ENCODE results near the gene CXXC5.

The CXXC5 gene

GRCh38 chr5:139696894-139697658 lies 48.9 kb downstream of the CXXC5 start:
- TF ChIP-seq CTCF (IDR thresholded peaks at IDR 0.05; ENCODE audit: borderline replicate concordance, insufficient read depth, low read depth, low read length), result no peak
- H3K4me3 ChIP-seq (ENCODE audit: low read depth, low read length), result no peak overlapping the region

- H3K4me3 ChIP-seq (ENCODE audit: low read depth, low read length), result no peak overlapping the region
Observed at GRCh38 chr5:139698490-139699146, 50.5 kb downstream of the CXXC5 start.

GRCh38 chr5:139699351-139699750 lies 51.2 kb downstream of the CXXC5 start:
- TF ChIP-seq CTCF (IDR thresholded peaks at IDR 0.05; ENCODE audit: borderline replicate concordance, insufficient read depth, low read depth, low read length), result no peak
- no peak overlapping the region for H3K4me3 ChIP-seq (ENCODE audit: low read depth, low read length)

More at GRCh38 chr5:139698490-139699146, 50.5 kb downstream of the CXXC5 start:
- no peak for TF ChIP-seq CTCF (IDR thresholded peaks at IDR 0.05; ENCODE audit: borderline replicate concordance, insufficient read depth, low read depth, low read length)

GRCh38 chr5:139700711-139701055 lies 52.5 kb downstream of the CXXC5 start:
- no peak for TF ChIP-seq CTCF (IDR thresholded peaks at IDR 0.05; ENCODE audit: borderline replicate concordance, insufficient read depth, low read depth, low read length)
- no peak overlapping the region for H3K4me3 ChIP-seq (ENCODE audit: low read depth, low read length)

GRCh38 chr5:139701056-139701741 lies 53.0 kb downstream of the CXXC5 start:
- TF ChIP-seq CTCF (IDR thresholded peaks at IDR 0.05; ENCODE audit: borderline replicate concordance, insufficient read depth, low read depth, low read length), result no peak
- no peak overlapping the region for H3K4me3 ChIP-seq (ENCODE audit: low read depth, low read length)

GRCh38 chr5:139702548-139702947 lies 54.4 kb downstream of the CXXC5 start:
- H3K4me3 ChIP-seq (ENCODE audit: low read depth, low read length), result no peak overlapping the region
- no peak for TF ChIP-seq CTCF (IDR thresholded peaks at IDR 0.05; ENCODE audit: borderline replicate concordance, insufficient read depth, low read depth, low read length)
